Measurements from ENCODE around the gene SETMAR. TPM values are rescaled to one million over a fixed set of nuclear protein-coding genes. Genes with fewer than 3 reads are reported as not detected.

The SETMAR gene
- total RNA-seq, 1 experiment from 2014 or later: 9.4 TPM

DNA sequence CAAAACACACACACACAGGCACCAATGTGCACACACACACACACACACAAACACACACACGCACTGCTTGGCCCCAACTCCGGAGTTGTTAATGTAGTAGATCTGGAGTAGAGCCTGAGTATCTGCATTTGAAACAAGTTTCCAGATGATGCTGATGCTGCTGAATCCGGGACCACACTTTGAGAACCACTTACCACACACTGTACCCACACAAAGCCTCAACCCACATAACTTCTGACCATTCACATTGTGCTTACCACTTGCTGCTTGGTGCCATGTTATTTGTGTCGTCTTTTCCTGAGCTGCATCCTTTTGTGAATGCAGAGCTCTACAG lies 36.9 kb downstream of the SETMAR start:
- H2AFZ ChIP-seq (ENCODE audit: low read depth, low read length, poor library complexity, severe bottlenecking): no peak overlapping the region
- H3K4me2 ChIP-seq (ENCODE audit: low read length): no peak overlapping the region
- BruUV-seq (replicated peaks): no TSS peak
- ChIA-PET CTCF (interaction anchor here (1.0 to 2.3 kb wide), 3 partner anchors 11 to 1140 kb away, joined by 3 to 11 read pairs (median 4); no protein-coding TSS in a partner anchor), POLR2A (no interaction called here), RAD21 (ENCODE audit: low non-redundant PET in 1 of 2, low total read pairs in 2 of 2, uncharacterized antibody in 2 of 2, unreplicated experiment in 2 of 2) (no interaction called here)
- no peak for DNase-seq (ENCODE audit: low read depth, low spot score)
- H3K27me3 ChIP-seq (ENCODE audit: insufficient read depth, low read length): no peaks in the 10 kb centered on the region
- no peak overlapping the region for H3K27ac ChIP-seq (ENCODE audit: low read depth, low read length)
- no peaks in the 10 kb centered on the region for H3K9me3 ChIP-seq (ENCODE audit: control insufficient read depth in 1 of 2, insufficient read depth in 1 of 2, low read depth in 1 of 2, low read length in 2 of 2)
- intact Hi-C loops (cut with micrococcal nuclease): no loop called here
- H3K9me2 ChIP-seq (ENCODE audit: insufficient read depth): no peaks in the 10 kb centered on the region
- no peaks in the 10 kb centered on the region for H4K20me1 ChIP-seq (ENCODE audit: insufficient read depth)
- no peaks in the 10 kb centered on the region for H3K79me2 ChIP-seq (ENCODE audit: insufficient read depth, low read length)
- no peaks in the 10 kb centered on the region for H3K36me3 ChIP-seq (ENCODE audit: control insufficient read depth in 1 of 2, insufficient read depth in 2 of 2, low read length in 2 of 2)
- H3K4me1 ChIP-seq (ENCODE audit: control insufficient read depth in 1 of 2, insufficient read depth in 2 of 2, low read length in 2 of 2): no peaks in the 10 kb centered on the region
- no peak for ATAC-seq
- TF ChIP-seq SP1 (IDR thresholded peaks at IDR 0.05; ENCODE audit: low read depth): no peak
- no peak for TF ChIP-seq FOSL1 (IDR thresholded peaks at IDR 0.05; ENCODE audit: low read depth)
- TF ChIP-seq, protein P1, sequence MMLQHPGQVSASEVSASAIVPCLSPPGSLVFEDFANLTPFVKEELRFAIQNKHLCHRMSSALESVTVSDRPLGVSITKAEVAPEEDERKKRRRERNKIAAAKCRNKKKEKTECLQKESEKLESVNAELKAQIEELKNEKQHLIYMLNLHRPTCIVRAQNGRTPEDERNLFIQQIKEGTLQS (IDR thresholded peaks at IDR 0.05): no peak
- TF ChIP-seq EGR1 (IDR thresholded peaks at IDR 0.05; ENCODE audit: low read depth): no peak
- no peak for TF ChIP-seq YY1 (IDR thresholded peaks at IDR 0.05; ENCODE audit: extremely low read depth, insufficient replicate concordance, low read depth, low read length)
- no peak for TF ChIP-seq CEBPB (IDR thresholded peaks at IDR 0.05; ENCODE audit: low read depth)
- no peak for TF ChIP-seq ELF1 (IDR thresholded peaks at IDR 0.05; ENCODE audit: borderline replicate concordance, low read depth)
- no peak for TF ChIP-seq POLR2AphosphoS5 (IDR thresholded peaks at IDR 0.05; ENCODE audit: low read depth, low read length)
- TF ChIP-seq RAD21 (IDR thresholded peaks at IDR 0.05; ENCODE audit: low read depth): no peak
- TF ChIP-seq, protein P2, sequence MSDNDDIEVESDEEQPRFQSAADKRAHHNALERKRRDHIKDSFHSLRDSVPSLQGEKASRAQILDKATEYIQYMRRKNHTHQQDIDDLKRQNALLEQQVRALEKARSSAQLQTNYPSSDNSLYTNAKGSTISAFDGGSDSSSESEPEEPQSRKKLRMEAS (IDR thresholded peaks at IDR 0.05): no peak
- no peak for TF ChIP-seq CBX3 (IDR thresholded peaks at IDR 0.05; ENCODE audit: low read depth)
- no peak for TF ChIP-seq POLR2A (IDR thresholded peaks at IDR 0.05; ENCODE audit: borderline replicate concordance, extremely low read depth, insufficient read depth, insufficient read length)
- no peak overlapping the region for H3K4me3 ChIP-seq (replicated peaks in 1 of 2; ENCODE audit: low read depth in 1 of 2, low read length in 2 of 2)
- H3K9ac ChIP-seq (ENCODE audit: low read length): no peak overlapping the region
